Activated naive CD4-positive, alpha-beta T cell treated with anti-CD3 and anti-CD28 coated beads, Interleukin-2, amount 50 U/mL, for 16 hours (primary cell): ENCODE data around the gene CDC73.

Experiments used
- DNase-seq: peaks from one replicate; pipeline ENCODE4 v3.0.0-alpha.2; 2020

The CDC73 gene

GRCh38 chr1:193301746-193302145, 179.9 kb downstream of the CDC73 start:
- DNase-seq, result no peak

GRCh38 chr1:193303849-193304248, 182.0 kb downstream of the CDC73 start:
- no peak for DNase-seq
